Suprapubic skin (tissue), 4 donors: Measurements from ENCODE around the gene USP54.

Experiments used
- CTCF ChIP-seq, 2 donors: fragments of 200-600 bp in 1 of 2; fragments of 450-650 bp in 1 of 2; sonication (generic) in 1 of 2; IDR thresholded peaks; one replicate each; pipeline ENCODE4 v1.5.1; 2016 to 2019; ENCODE audit warnings: antibody characterized with exemption in 2 of 2, mild to moderate bottlenecking in 1 of 2, moderate library complexity in 1 of 2
- EP300 ChIP-seq: sonication (generic); formaldehyde crosslinking; IDR thresholded peaks from one replicate; pipeline ENCODE4 v1.6.1; 2017; ENCODE audit warnings: antibody characterized with exemption
- POLR2A ChIP-seq, 2 donors: fragments of 450-650 bp; IDR thresholded peaks; one replicate each; pipeline ENCODE4 v1.6.1; 2017; ENCODE audit warnings: antibody characterized with exemption in 2 of 2, mild to moderate bottlenecking in 2 of 2, moderate library complexity in 2 of 2
- POLR2AphosphoS5 ChIP-seq, 3 donors: sonication (generic); formaldehyde crosslinking; IDR thresholded peaks; one replicate each; pipeline ENCODE4 v1.6.1; 2017; ENCODE audit warnings: antibody characterized with exemption in 3 of 3

DNA sequence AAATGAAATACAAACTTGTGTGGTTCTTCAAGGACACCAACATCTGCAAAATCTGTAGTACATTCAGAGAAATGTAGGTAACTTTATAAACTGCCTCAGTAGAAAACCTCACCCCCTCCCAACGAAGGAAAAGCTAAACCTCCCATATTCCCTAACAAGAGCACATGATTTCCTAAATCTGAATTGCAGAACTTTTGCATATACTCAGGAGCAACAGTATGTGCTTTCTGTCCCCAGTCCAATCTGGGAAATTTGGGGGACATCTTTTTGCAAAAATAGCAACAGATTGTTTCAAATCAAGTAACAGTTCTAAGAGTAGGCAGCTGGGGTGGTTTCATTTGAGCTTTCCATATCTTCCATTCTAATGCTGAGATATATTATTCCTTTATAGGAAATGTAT lies 142.0 kb downstream of the USP54 start:
- TF ChIP-seq CTCF (IDR thresholded peaks at IDR 0.05) (no peak), POLR2AphosphoS5 (IDR thresholded peaks at IDR 0.05) (no peak), EP300 (no peak), POLR2A (IDR thresholded peaks at IDR 0.05) (no peak)
